ENCODE data around the gene HOXD9.

HOXD9 gene

GRCh38 chr2:176157499-176158185 is 35.1 kb downstream of the HOXD9 start:
- DNase-seq = no peak

- no peak for DNase-seq
Measured at GRCh38 chr2:176158186-176158591, 35.7 kb downstream of the HOXD9 start.

GRCh38 chr2:176158855-176159662 is 36.5 kb downstream of the HOXD9 start:
- DNase-seq = no peak

GRCh38 chr2:176159663-176160250 is 37.2 kb downstream of the HOXD9 start:
- no peak for DNase-seq

GRCh38 chr2:176160251-176160985 is 37.9 kb downstream of the HOXD9 start:
- no peak for DNase-seq

GRCh38 chr2:176160986-176161824 is 38.7 kb downstream of the HOXD9 start:
- DNase-seq = no peak

GRCh38 chr2:176161825-176162626 is 39.5 kb downstream of the HOXD9 start:
- no peak for DNase-seq

- no peak for DNase-seq
Measured at GRCh38 chr2:176162911-176163671, 40.6 kb downstream of the HOXD9 start.

- DNase-seq = no peak
Measured at GRCh38 chr2:176163672-176164056, 41.1 kb downstream of the HOXD9 start.

GRCh38 chr2:176164201-176164600 is 41.7 kb downstream of the HOXD9 start:
- DNase-seq = no peak

GRCh38 chr2:176164611-176165369 is 42.3 kb downstream of the HOXD9 start:
- DNase-seq = no peak

- DNase-seq = no peak
Measured at GRCh38 chr2:176165370-176166050, 43.0 kb downstream of the HOXD9 start.

GRCh38 chr2:176166272-176166671 is 43.8 kb downstream of the HOXD9 start:
- DNase-seq = no peak

GRCh38 chr2:176167398-176167797 is 44.9 kb downstream of the HOXD9 start:
- no peak for DNase-seq

- no peak for DNase-seq
Measured at GRCh38 chr2:176169181-176169580, 46.7 kb downstream of the HOXD9 start.

- no peak for DNase-seq
Measured at GRCh38 chr2:176169711-176170110, 47.2 kb downstream of the HOXD9 start.

GRCh38 chr2:176170602-176171305 is 48.2 kb downstream of the HOXD9 start:
- DNase-seq = no peak

GRCh38 chr2:176171351-176172006 is 49.0 kb downstream of the HOXD9 start:
- no peak for DNase-seq
